Measurements from ENCODE around the gene OCA2.

Gene OCA2

DNA sequence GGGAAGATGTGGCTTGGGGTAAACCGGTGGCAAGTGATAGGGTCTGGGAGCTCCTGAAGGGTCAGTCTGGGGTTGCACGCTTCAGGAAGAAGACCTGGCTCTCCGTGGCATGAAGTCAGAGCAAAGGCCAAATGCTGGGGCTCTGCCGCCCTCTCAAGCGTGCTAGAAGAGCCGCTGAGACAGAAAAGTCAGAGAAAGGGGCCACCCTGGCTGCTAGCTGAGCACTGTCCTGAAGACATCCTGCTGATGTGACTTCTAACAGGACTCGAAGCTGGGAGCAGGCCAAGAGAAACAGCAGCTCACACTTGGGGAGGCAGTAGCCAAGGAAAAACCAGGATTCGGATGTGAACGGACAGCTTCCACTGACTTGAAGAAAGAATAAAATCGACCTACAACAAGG lies 270.4 kb downstream of the OCA2 start:
- DNase-seq (ENCODE audit: extremely low read depth in 1 of 2, low read depth in 1 of 2) = no peak

DNA sequence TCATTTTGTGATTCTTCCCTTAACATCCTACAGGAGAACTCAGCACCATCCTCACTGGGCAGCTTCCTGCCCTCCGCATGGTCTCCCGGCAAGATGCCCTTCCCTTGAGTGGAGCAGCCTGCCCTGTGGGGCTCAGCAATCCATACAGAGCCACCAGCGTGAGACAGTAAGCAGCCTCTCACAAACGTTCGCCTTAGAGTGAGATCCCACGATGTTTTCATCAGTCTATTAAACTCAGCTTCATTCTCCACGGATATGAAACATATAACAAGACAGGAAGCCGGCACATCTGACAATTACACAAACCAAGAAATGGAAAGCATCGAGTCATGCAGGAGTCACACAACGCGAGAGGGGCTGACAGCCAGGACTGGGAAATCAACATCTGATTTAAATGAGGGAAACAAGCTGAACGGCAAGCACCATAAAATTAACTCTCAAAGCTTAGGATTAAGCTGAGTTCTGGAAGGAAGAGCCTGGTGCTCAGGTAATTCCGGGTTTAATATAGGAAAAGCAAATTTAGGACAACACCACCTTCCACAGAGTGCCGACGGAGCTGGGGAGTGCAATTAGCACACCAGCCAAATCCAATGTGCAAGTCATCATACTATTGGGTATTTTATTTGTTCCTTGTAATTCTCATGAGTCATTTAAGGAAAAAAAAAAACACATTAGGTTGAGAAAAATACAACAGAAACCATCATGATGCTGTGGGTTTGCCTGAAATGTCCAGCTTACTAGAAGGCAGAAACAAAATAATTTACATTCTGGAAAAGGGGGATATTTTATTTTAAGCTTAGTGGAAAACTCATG lies 272.0 kb downstream of the OCA2 start:
- DNase-seq (ENCODE audit: extremely low read depth in 1 of 2, low read depth in 1 of 2) = no peak

DNA sequence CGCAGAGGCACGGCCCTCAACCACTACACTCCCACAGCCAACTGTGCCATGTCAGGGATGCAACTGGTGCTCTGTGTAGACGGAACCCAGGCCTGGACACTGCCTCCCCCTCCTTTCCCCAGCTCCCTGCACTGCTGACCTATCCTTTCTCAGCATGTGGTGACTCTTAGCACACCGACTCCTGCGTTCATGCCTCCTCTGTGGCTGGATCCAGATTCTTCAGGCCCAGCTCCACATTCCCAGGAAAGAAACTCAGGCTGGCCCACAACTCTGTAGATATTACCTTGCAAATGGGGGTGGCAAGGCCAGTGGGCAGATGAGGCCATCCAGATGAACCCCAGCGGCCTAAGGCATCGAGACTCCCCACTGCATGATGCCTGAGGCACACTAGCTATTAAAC lies 272.7 kb downstream of the OCA2 start:
- no peak for DNase-seq (ENCODE audit: extremely low read depth in 1 of 2, low read depth in 1 of 2)

DNA sequence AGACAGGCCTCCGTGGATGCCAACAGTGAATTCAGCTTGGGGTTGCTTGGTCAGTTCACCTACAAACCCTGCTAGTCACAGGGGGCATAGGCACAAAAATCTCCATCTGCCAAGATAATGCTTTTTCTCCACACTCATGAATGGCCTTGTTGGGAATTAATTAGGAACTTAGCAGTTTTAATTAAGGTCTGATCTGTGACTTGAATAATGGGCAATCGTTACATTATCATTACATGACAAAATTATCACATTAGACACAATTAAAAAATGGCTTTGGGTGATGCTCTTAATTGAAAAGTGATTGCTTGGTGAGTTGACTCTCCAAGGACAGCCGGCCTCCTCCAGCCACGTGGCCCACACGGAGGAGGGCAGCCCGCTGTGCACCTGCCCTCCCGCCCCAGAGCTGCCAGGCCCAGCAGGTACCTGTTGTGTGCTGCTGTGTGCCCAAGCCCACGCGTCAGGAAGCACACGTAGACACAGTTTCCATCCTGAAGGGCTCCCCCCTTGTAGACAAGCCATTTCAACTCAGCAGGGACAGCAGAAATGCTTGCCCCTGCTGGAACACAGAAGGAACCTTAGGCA lies 274.2 kb downstream of the OCA2 start:
- no peak for DNase-seq (ENCODE audit: extremely low read depth in 1 of 2, low read depth in 1 of 2)

DNA sequence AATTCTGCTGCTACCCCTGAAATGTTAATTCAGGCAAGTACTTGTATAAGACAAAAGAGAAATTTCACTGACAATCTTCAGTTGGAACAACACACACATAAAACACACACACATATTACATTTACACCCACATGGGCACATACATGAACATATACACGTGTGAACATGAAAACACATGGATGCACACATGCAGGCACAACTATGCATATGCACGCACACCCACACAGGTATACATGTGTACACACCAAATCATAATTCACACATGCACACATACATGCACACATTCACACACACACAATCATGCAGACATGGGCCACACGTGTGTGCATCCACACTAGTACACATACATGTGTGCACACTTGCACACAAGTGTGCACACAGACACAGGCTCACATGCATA lies 277.8 kb downstream of the OCA2 start:
- DNase-seq (ENCODE audit: extremely low read depth in 1 of 2, low read depth in 1 of 2) = no peak

GRCh38 chr15:27820722-27821121 lies 278.4 kb downstream of the OCA2 start:
- no peak for DNase-seq (ENCODE audit: extremely low read depth in 1 of 2, low read depth in 1 of 2)

DNA sequence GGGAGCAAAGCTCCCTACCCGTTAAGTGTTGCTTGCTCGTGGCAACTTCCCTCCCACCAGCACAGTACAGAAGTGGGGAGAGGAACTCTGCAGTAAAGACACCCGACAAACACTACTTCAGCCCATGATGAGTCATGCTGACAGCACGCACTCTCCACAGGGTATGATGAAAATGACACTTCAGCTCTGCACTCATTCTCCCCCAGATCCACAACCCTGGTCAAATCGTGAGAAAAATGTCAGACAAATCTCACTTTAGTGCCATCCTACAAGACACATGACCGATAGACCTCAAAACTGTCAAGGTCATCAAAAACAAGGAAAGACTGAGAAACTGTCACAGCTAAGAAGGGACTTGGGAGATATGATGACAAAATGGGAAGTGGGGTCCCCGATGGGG lies 278.9 kb downstream of the OCA2 start:
- no peak for DNase-seq (ENCODE audit: extremely low read depth in 1 of 2, low read depth in 1 of 2)

DNA sequence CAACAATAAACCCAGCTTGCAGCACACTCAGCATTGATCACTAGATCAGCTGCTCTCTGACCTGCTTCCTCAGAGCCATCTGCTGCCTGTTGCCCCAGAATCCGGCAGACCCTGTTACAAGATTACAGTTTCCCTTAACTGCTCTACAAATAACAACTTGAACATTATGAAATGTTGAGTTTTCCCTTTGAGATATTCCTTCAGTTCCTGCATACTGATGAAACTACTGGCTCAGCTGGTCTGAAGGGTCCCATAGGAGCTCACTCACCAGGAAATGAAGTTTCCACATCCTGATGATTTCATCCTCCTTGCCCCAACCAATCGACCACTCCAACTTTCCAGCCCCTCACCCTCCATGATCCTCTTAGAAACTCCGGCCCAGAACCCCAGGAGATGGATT lies 281.9 kb downstream of the OCA2 start:
- DNase-seq (ENCODE audit: extremely low read depth in 1 of 2, low read depth in 1 of 2) = no peak

- DNase-seq (ENCODE audit: extremely low read depth in 1 of 2, low read depth in 1 of 2) = no peak
Observed at GRCh38 chr15:27816790-27817189, 282.3 kb downstream of the OCA2 start.

- no peak for DNase-seq (ENCODE audit: extremely low read depth in 1 of 2, low read depth in 1 of 2)
Observed at GRCh38 chr15:27815035-27815434, 284.1 kb downstream of the OCA2 start.

- no peak for DNase-seq (ENCODE audit: extremely low read depth in 1 of 2, low read depth in 1 of 2)
Observed at GRCh38 chr15:27813139-27813538, 286.0 kb downstream of the OCA2 start.

GRCh38 chr15:27808182-27808581 lies 290.9 kb downstream of the OCA2 start:
- no peak for DNase-seq (ENCODE audit: extremely low read depth in 1 of 2, low read depth in 1 of 2)

- DNase-seq (ENCODE audit: extremely low read depth in 1 of 2, low read depth in 1 of 2) = no peak
Observed at GRCh38 chr15:27807335-27807734, 291.8 kb downstream of the OCA2 start.

DNA sequence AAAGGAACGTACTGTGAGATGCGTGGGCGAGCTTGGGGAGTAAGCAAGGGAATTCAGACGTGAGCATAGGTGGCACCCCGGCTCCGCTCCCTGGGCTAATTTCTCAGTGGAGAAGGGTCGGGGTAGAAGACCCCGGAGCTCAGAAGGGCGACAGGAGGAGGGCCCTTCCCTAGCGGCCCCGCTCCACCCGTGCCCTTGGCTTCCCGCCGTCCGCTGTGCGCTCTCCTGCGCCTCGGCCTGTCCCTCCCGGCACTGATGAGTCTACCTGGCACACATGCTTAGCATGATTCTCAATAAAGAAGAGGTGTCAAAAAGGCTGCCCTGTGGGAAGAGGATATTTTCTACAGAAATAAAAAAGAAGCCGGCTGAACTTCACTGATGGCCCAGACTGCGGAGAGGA lies 292.7 kb downstream of the OCA2 start:
- no peak for DNase-seq (ENCODE audit: extremely low read depth in 1 of 2, low read depth in 1 of 2)

GRCh38 chr15:27805261-27806220 lies 293.6 kb downstream of the OCA2 start:
- DNase-seq (ENCODE audit: extremely low read depth in 1 of 2, low read depth in 1 of 2) = no peak

GRCh38 chr15:27804569-27805260 lies 294.4 kb downstream of the OCA2 start:
- no peak for DNase-seq (ENCODE audit: extremely low read depth in 1 of 2, low read depth in 1 of 2)

DNA sequence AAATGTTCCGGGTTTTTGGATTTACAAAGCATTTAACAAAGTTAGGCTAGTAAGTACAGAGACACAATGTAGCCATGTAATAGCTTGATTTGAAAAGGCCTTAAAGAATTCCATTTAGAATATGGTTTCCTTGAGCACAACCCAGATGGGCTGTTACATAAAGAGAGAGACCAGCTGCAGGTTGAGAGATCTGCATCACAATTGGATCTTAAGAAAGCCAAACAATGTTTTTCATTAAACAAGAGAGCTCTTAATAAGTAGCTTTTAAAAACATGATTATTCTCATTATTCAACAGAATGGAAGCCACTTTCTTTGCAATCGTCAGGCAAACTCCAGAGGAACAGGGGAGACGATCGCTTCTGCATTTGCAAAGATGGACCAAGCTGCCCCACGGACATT lies 300.3 kb downstream of the OCA2 start:
- no peak for DNase-seq (ENCODE audit: extremely low read depth in 1 of 2, low read depth in 1 of 2)

- DNase-seq (ENCODE audit: extremely low read depth in 1 of 2, low read depth in 1 of 2) = no peak
Observed at GRCh38 chr15:27797765-27798164, 301.4 kb downstream of the OCA2 start.

DNA sequence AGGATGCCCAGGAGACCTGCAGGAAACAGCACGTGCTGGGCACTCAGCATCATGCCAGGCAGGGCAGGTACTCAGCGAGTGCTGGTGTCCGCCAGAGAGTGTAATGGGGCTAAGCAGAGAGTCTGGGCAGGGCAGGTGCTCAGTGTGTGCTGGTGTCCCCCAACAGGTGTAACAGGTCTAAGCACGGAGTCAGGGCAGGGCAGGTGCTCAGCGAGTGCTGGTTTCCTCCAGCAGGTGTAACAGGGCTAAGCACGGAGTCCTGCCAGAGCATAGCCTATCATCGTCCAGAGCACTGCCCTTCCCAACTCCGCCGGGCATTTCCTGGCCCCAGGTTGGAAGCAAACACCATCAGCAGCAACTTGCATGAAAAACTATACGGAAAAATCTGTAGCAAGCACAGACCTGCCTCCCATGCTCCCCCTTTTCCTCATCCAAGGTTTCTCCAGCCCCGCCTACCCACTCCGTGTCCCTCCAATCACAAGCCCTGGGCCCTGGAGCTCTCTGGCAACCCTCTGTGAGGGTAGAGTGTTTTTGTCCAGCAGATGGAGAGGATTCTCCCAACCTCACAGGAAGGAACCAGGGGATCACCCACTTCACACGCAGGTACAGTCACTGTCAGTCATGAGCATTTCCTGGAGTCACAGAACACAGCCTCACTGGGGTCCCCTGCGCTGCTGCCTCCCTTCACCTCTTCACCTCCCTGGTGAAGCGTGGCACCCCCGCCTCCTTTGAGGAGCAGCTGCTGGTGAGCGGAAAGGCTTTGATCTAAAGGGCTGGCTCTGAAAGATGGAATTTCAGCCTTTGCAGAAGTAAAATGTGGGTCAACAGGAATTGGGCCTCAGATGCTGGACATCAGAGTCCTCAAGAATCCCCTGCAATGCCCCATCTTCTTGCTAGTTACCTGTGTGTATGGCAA lies 302.5 kb downstream of the OCA2 start:
- no peak for DNase-seq (ENCODE audit: extremely low read depth in 1 of 2, low read depth in 1 of 2)

DNA sequence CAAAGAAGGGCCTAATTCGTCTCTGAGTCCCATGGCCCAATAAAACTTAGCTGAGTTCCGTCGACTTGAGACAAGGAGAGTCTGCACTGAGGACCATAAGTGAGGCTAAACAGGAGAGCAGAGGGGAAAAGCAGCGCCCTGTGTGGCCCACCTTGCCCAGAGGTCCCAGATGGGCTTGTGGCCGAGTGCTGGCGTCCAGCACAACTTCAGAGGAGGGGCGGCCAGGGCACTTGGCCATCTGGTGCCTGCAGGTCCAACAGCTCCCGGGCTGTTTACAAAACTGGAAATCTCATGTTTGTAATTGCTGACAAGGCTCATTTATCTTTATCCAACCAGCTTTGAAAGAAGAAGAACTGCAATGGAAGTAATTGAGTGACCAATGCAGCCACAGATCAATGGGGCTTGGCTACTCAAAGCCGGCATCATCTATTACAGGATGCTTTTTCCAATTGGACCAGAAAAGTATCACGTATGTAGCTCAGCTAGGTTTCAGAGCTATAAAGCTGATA lies 306.3 kb downstream of the OCA2 start:
- DNase-seq (ENCODE audit: extremely low read depth in 1 of 2, low read depth in 1 of 2) = no peak

Data from stimulated activated CD8-positive, alpha-beta memory T cell treated with anti-CD3 and anti-CD28 coated beads, Interleukin-7, amount 100 ng/mL, for 48 hours (primary cell).